T-helper 22 cell (primary cell): ENCODE measurements around the gene ATF6.

Experiments used
- DNase-seq: peaks from one replicate; pipeline ENCODE4 v3.0.0-alpha.2; 2020; ENCODE audit warnings: low read depth

ATF6 gene

GRCh38 chr1:162003061-162003829 lies 237.1 kb downstream of the ATF6 start:
- no peak for DNase-seq

GRCh38 chr1:162003830-162004215 lies 237.7 kb downstream of the ATF6 start:
- no peak for DNase-seq

DNA sequence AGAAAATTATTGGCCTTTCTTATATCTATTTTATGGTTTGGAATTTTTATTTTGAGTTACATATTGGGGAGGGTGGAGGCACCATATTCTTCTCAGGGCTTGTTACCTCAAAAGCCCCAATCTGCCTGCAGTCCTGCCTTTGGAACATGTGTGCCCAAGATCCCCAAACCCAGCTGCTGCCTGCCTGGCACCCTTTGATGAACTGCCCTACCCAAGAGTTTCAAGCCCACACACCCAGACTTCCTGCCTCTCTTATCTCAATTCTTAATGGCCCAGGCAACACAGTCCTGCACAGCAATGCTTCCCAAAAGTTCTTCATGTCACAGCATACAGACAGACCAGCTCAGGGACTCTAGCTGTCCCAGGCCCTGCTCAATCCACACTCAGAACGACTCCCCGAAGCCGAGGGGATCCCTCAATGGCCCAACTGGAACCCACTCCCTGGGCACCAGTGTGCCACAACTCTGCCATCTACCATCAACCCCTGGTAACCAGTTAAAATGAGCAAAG lies 238.4 kb downstream of the ATF6 start:
- no peak for DNase-seq

DNA sequence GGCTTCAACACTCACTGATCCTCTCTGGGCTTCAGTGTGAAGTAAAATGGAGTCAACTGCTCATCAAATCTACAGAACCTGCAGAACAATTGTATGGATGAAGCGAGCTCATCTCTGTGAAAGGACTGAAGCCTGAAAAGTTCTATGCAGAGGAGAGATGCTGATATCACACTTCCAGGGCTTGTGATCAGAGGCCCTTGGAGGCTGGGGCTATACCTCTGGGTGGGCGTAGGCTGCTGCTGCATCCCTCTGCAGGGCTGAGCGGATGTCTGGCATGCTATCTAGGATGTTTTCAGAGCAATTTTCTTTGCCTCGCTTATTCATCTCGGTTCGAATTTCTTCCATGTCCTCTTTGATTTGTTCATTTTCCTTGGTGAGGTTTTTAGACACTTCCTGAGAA lies 240.0 kb downstream of the ATF6 start:
- DNase-seq: no peak

- DNase-seq: no peak
Measured at GRCh38 chr1:162007466-162007865, 241.3 kb downstream of the ATF6 start.

GRCh38 chr1:162008799-162009198 lies 242.7 kb downstream of the ATF6 start:
- DNase-seq: no peak

- no peak for DNase-seq
Measured at GRCh38 chr1:162009501-162010174, 243.5 kb downstream of the ATF6 start.

- DNase-seq: no peak
Measured at GRCh38 chr1:162010175-162010506, 244.0 kb downstream of the ATF6 start.

GRCh38 chr1:162011337-162012012 lies 245.4 kb downstream of the ATF6 start:
- DNase-seq: no peak

- DNase-seq: no peak
Measured at GRCh38 chr1:162013289-162013688, 247.2 kb downstream of the ATF6 start.
